Gastroesophageal sphincter (tissue), 4 donors: ENCODE data around the gene OTOL1. TPM values are rescaled to one million over a fixed set of nuclear protein-coding genes. Genes with fewer than 3 reads are reported as not detected.

Experiments used
- ATAC-seq: fragments of 150-250 bp; one replicate; pipeline ENCODE4 v1.9.1; 2016; ENCODE audit warnings: mild to moderate bottlenecking, moderate library complexity
- H3K27ac ChIP-seq, 4 donors: fragments of 200-600 bp; sonication (generic) in 3 of 4; 1 replicate in 3 of 4; 2 replicates in 1 of 4; pipeline ENCODE4 v1.5.1; 2016 to 2019
- H3K27me3 ChIP-seq: fragments of 200-600 bp; sonication (generic); one replicate; pipeline ENCODE4 v1.5.1; 2019
- H3K36me3 ChIP-seq, 2 donors: fragments of 200-600 bp; sonication (generic); one replicate each; pipeline ENCODE4 v1.5.1; 2019; ENCODE audit warnings: control low read depth in 1 of 2
- H3K4me1 ChIP-seq, 3 donors: fragments of 200-600 bp; sonication (generic); 1 replicate in 2 of 3; 2 replicates in 1 of 3; pipeline ENCODE4 v1.5.1; 2016 to 2019; ENCODE audit warnings: control low read depth in 2 of 3
- H3K4me3 ChIP-seq, 2 donors: fragments of 200-600 bp; sonication (generic); one replicate each; pipeline ENCODE4 v1.5.1; 2019; ENCODE audit warnings: mild to moderate bottlenecking in 1 of 2, moderate library complexity in 1 of 2
- H3K9me3 ChIP-seq, 3 donors: fragments of 200-600 bp; sonication (generic); one replicate each; pipeline ENCODE4 v1.5.1; 2017 to 2019; ENCODE audit warnings: control low read depth in 2 of 3
- EP300 ChIP-seq: sonication (generic); formaldehyde crosslinking; IDR thresholded peaks from one replicate; pipeline ENCODE4 v1.6.1; 2017; ENCODE audit warnings: antibody characterized with exemption, mild to moderate bottlenecking
- POLR2A ChIP-seq, 2 donors: fragments of 450-650 bp; IDR thresholded peaks; one replicate each; pipeline ENCODE4 v1.6.1; 2017; ENCODE audit warnings: antibody characterized with exemption in 2 of 2, mild to moderate bottlenecking in 2 of 2, moderate library complexity in 1 of 2
- POLR2AphosphoS5 ChIP-seq: sonication (generic); formaldehyde crosslinking; IDR thresholded peaks from one replicate; pipeline ENCODE4 v1.6.1; 2017; ENCODE audit warnings: antibody characterized with exemption
- WGBS, 2 donors: methylation state at CpG; one replicate each; pipeline ENCODE4 v1.1.5; 2018; ENCODE audit warnings: low coverage in 1 of 2; 5-methylcytosine and 5-hydroxymethylcytosine counted together
- total RNA-seq, 4 donors: library from RNA; depleted of rRNA; stranded (reverse); fragments of >200 nt; gene quantifications; one replicate each; pipeline ENCODE4 v1.1.0, GENCODE V29; 2016
- TF ChIP-seq, protein P1 (sequence below), 4 experiments: fragments of 200-600 bp in 2 of 4; fragments of 450-650 bp in 2 of 4; sonication (generic) in 1 of 4; IDR thresholded peaks; one replicate each; pipeline ENCODE4 v1.5.1; 2017 to 2019; ENCODE audit warnings: antibody characterized with exemption in 4 of 4, mild to moderate bottlenecking in 2 of 4, moderate library complexity in 2 of 4

Gene OTOL1
- not detected for total RNA-seq

DNA sequence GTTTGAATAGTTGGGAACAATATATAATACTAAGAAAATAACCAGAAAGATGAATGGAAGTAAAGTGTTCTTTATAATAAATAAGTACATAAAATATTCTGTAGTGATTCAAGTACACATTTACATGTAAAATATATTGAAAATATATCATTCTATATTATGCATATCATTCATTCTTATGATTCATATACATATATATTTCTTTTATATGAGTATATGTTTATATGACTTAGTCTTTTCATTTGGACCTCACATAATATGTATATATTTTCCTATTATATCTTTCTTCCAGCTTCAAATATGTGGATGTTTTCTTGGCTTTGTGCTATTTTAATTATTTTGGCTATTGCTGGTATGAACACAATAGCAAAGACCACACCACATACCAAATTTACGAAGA, at the start of gene OTOL1:
TSS of gene OTOL1 (plus strand) at position 301 of the 400 bp plus-strand sequence. CDS start at position 301, 0 bp downstream.
- WGBS, 2 donors: 44% methylated on average over 1 of the region's 1 CpG; no CpG with 5 or more reads in 1 of the 2 donors
- H3K27me3 ChIP-seq: no peaks in the 10 kb centered on the region
- no peaks in the 10 kb centered on the region for H3K4me1 ChIP-seq
- peaks cover 0 to 12% (median 0%) of the 10 kb centered on the region in 3 donors for H3K9me3 ChIP-seq
- no peak within 1 kb of the TSS for H3K4me3 ChIP-seq
- ATAC-seq: no peak
- TF ChIP-seq EP300 (no peak), POLR2AphosphoS5 (no peak), POLR2A (IDR thresholded peaks at IDR 0.05) (no peak)
- TF ChIP-seq, protein P1, sequence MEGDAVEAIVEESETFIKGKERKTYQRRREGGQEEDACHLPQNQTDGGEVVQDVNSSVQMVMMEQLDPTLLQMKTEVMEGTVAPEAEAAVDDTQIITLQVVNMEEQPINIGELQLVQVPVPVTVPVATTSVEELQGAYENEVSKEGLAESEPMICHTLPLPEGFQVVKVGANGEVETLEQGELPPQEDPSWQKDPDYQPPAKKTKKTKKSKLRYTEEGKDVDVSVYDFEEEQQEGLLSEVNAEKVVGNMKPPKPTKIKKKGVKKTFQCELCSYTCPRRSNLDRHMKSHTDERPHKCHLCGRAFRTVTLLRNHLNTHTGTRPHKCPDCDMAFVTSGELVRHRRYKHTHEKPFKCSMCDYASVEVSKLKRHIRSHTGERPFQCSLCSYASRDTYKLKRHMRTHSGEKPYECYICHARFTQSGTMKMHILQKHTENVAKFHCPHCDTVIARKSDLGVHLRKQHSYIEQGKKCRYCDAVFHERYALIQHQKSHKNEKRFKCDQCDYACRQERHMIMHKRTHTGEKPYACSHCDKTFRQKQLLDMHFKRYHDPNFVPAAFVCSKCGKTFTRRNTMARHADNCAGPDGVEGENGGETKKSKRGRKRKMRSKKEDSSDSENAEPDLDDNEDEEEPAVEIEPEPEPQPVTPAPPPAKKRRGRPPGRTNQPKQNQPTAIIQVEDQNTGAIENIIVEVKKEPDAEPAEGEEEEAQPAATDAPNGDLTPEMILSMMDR (IDR thresholded peaks at IDR 0.05): no peak
- H3K36me3 ChIP-seq: no peaks in the 10 kb centered on the region
- no peak within 1 kb of the TSS for H3K27ac ChIP-seq

DNA sequence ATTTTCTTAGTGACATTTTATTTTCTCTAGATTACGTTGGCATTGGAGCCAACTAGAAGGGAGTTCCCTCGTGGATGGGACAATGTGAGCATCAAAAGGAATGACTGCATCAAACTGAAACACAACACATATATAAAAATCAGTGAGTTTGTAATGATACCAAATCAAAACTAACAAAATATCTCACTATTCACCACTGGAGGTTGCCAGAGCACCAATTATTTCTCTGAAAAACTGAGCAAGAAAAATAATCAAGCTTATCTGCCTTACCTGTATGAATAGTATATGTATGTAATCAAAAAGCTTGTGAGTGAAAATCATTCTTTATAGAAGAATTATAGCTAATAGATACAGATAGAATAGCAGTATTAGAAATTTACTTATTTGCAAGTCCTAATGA, 46.8 kb upstream of the OTOL1 start:
- no peaks in the 10 kb centered on the region for H3K4me1 ChIP-seq
- H3K27ac ChIP-seq: no peak overlapping the region
- ATAC-seq: no peak
- H3K36me3 ChIP-seq: no peaks in the 10 kb centered on the region
- H3K9me3 ChIP-seq: peaks cover 0 to 6% (median 0%) of the 10 kb centered on the region in 3 donors
- WGBS, 2 donors: 56% methylated on average over 2 of the region's 2 CpGs; no CpG with 5 or more reads in 1 of the 2 donors
- H3K4me3 ChIP-seq: no peak overlapping the region
- TF ChIP-seq, protein P1 (IDR thresholded peaks at IDR 0.05): no peak
- TF ChIP-seq POLR2A (IDR thresholded peaks at IDR 0.05) (no peak), EP300 (no peak), POLR2AphosphoS5 (no peak)
- no peaks in the 10 kb centered on the region for H3K27me3 ChIP-seq

DNA sequence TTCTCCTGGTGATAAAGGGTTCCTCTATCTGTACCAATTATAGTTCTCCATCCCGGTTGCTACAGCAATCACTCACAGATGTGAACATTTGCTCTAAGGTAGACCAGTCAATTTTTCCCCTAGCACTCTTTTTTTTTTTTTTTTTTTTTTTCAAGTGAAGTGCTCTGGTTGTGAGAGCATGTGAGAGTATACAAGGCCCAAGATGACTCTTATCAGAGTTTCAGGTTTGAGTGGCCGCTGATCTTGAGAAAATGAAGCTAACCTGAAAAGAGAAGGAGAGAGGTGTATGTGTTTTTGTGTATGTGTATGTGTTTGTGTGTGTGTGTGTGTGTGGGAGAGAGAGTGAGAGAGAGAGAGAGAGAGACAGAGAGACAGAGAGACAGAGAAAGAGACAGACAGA, 44.4 kb upstream of the OTOL1 start:
- Histone ChIP-seq H3K27me3 (no peaks in the 10 kb centered on the region), H3K4me1 (no peaks in the 10 kb centered on the region), H3K36me3 (no peaks in the 10 kb centered on the region), H3K9me3 (peaks cover 0 to 6% (median 0%) of the 10 kb centered on the region in 3 donors), H3K4me3 (no peak overlapping the region), H3K27ac (no peak overlapping the region)
- TF ChIP-seq, protein P1 (IDR thresholded peaks at IDR 0.05): no peak
- no peak for TF ChIP-seq EP300
- no peak for TF ChIP-seq POLR2AphosphoS5
- TF ChIP-seq POLR2A (IDR thresholded peaks at IDR 0.05): no peak
- ATAC-seq: no peak
- WGBS, 2 donors: 33% methylated on average over 1 of the region's 2 CpGs; no CpG with 5 or more reads in 1 of the 2 donors

DNA sequence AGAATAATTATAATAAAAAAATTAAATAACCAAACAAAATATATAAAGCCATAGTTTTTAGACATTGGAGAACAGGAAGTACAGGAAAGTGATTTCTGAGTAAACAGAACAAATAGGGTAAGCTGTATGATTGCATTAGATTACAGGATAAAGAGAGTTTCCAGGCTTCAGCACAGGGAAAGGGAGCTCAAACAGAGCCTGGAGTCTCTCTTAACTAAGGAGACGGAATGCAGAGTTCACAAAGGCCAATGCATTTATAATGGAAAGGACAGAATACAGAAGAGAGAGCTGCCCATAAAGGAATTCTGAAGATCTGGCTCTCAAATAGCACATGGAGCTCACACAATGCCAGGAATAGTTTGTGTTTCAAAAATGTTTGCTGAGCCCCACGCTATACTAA, 42.0 kb upstream of the OTOL1 start:
- Histone ChIP-seq H3K9me3 (no peaks in the 10 kb centered on the region), H3K27me3 (no peaks in the 10 kb centered on the region), H3K4me1 (no peaks in the 10 kb centered on the region), H3K36me3 (no peaks in the 10 kb centered on the region), H3K4me3 (no peak overlapping the region), H3K27ac (no peak overlapping the region)
- WGBS, 2 donors: 36 to 55% methylated on average over 2 of the region's 2 CpGs
- no peak for ATAC-seq
- TF ChIP-seq, protein P1 (IDR thresholded peaks at IDR 0.05): no peak
- TF ChIP-seq POLR2A (IDR thresholded peaks at IDR 0.05) (no peak), EP300 (no peak), POLR2AphosphoS5 (no peak)

DNA sequence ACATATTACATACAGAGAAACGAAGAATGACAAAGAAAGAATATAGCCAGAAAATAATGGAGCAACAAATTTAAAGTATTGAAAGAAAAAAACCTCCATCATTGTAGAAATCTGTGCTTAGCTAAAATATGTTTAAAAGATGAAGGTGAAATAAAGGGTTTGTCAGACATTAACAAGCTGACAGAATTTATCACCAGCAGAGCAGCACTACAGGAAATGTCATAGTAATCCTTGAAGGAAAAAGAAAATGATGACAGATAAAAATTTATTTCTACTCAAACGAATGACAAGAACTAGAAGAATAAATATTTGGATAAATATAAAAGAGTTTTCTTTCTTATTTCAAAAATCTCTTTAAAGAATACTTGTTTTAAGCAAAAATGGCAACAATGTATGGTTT, 40.6 kb upstream of the OTOL1 start:
- WGBS, 2 donors: 40 to 44% methylated on average over 2 of the region's 2 CpGs
- no peak for TF ChIP-seq POLR2A (IDR thresholded peaks at IDR 0.05)
- no peak for TF ChIP-seq EP300
- TF ChIP-seq, protein P1 (IDR thresholded peaks at IDR 0.05): no peak
- no peak for TF ChIP-seq POLR2AphosphoS5
- no peak for ATAC-seq

More for the DNA sequence above, 40.6 kb upstream of the OTOL1 start:
- no peaks in the 10 kb centered on the region for H3K27me3 ChIP-seq
- no peak overlapping the region for H3K27ac ChIP-seq
- no peaks in the 10 kb centered on the region for H3K36me3 ChIP-seq
- H3K4me3 ChIP-seq: no peak overlapping the region
- no peaks in the 10 kb centered on the region for H3K9me3 ChIP-seq
- no peaks in the 10 kb centered on the region for H3K4me1 ChIP-seq
